K562 (cell line): Measurements from ENCODE around the gene NALCN. TPM values are rescaled to one million over a fixed set of nuclear protein-coding genes. Genes with fewer than 3 reads are reported as not detected.

Source experiments
- ATAC-seq: fragments of 200-7000 bp; cut with Tn5 transposase; 3 replicates; pipeline ENCODE4 v1.9.1; 2020; ENCODE audit warnings: moderate library complexity
- BruUV-seq: library from RNA; stranded (reverse); fragments of 400-500 nt; replicated peaks from 2 replicates; lab custom pipeline; 2021; lab: Mats Ljungman, UMichigan
- CTCF ChIA-PET: fragments of 300-600 bp; formaldehyde crosslinking; extraction: SDS; loops from one replicate; lab custom pipeline; 2021; ENCODE audit warnings: low intra/inter-chr PET ratio; lab: Yijun Ruan, JAX
- POLR2A ChIA-PET: fragments of 300-600, 350-650 bp; sonication (Branson Sonifier 250); formaldehyde crosslinking; extraction: SDS; loops from one replicate; lab custom pipeline; 2021; ENCODE audit warnings: antibody characterized with exemption, inconsistent platforms; lab: Yijun Ruan, JAX
- DNase-seq, 4 experiments: peaks; one replicate each; pipeline versions ENCODE4 v3.0.0 to v3.0.0-alpha.2; 2011 to 2018; ENCODE audit warnings: low spot score in 3 of 4, mixed read lengths in 3 of 4; ENCODE audit errors: extremely low read depth in 1 of 4
- FAIRE-seq: peaks from 2 replicates; lab custom pipeline; 2011; peaks lifted over from hg19 to GRCh38; lab: Jason Lieb, UNC
- H2AFZ ChIP-seq: 2 replicates; pipeline ENCODE4 v1.6.0; 2011; ENCODE audit warnings: low read depth, low read length, control low read depth, inconsistent platforms
- H3K27ac ChIP-seq: fragments of 200-600 bp; 3 replicates; pipeline ENCODE4 v1.8.0; 2011; ENCODE audit warnings: low read depth, mild to moderate bottlenecking, control low read depth, inconsistent platforms, low read length, moderate library complexity, mixed read lengths; ENCODE audit errors: extremely low read depth
- H3K27me3 ChIP-seq, 2 experiments: fragments of 300-600 bp in 1 of 2; 2 replicates in 1 of 2; 3 replicates in 1 of 2; pipeline versions ENCODE4 v1.6.0 to v1.8.0; 2011; ENCODE audit warnings: inconsistent platforms in 2 of 2, low read length in 2 of 2, mild to moderate bottlenecking in 1 of 2, mixed read lengths in 1 of 2, moderate library complexity in 1 of 2; ENCODE audit not compliant: control insufficient read depth in 2 of 2, insufficient read depth in 2 of 2
- H3K36me3 ChIP-seq: fragments of 300-600 bp; 3 replicates; pipeline ENCODE4 v1.8.0; 2011; ENCODE audit warnings: mild to moderate bottlenecking, low read length, inconsistent platforms; ENCODE audit not compliant: control insufficient read depth, insufficient read depth
- H3K4me1 ChIP-seq, 2 experiments: fragments of 200-600 bp in 1 of 2; replicated peaks in 1 of 2; 2 replicates in 1 of 2; 3 replicates in 1 of 2; pipeline versions ENCODE4 v1.5.1 to v1.8.0; 2011; ENCODE audit warnings: inconsistent platforms in 2 of 2, low read length in 2 of 2, mild to moderate bottlenecking in 1 of 2, mixed read lengths in 1 of 2, moderate library complexity in 1 of 2; ENCODE audit not compliant: control insufficient read depth in 2 of 2, insufficient read depth in 2 of 2
- H3K4me2 ChIP-seq: 2 replicates; pipeline ENCODE4 v1.6.1; 2011; ENCODE audit warnings: low read length, control low read depth, inconsistent platforms, mixed read lengths; ENCODE audit not compliant: insufficient read depth
- H3K4me3 ChIP-seq: fragments of 200-600 bp; sonication (generic), shearing (Covaris generic); 2 replicates; pipeline ENCODE4 v1.5.1; 2016; ENCODE audit warnings: control low read depth, inconsistent platforms
- H3K79me2 ChIP-seq: fragments of 200-600 bp; 3 replicates; pipeline ENCODE4 v1.8.0; 2011; ENCODE audit warnings: low read length, inconsistent platforms; ENCODE audit not compliant: control insufficient read depth, insufficient read depth
- H3K9ac ChIP-seq, 2 experiments: 2 replicates each; pipeline versions ENCODE4 v1.6.0 to v1.6.1; 2011; ENCODE audit warnings: low read depth in 2 of 2, low read length in 2 of 2, control low read depth in 1 of 2, inconsistent platforms in 1 of 2, mild to moderate bottlenecking in 1 of 2, mixed read lengths in 1 of 2; ENCODE audit not compliant: insufficient read depth in 1 of 2
- H3K9me1 ChIP-seq: one replicate; pipeline ENCODE4 v1.6.0; 2011; ENCODE audit warnings: inconsistent platforms, mild to moderate bottlenecking, low read length, moderate library complexity; ENCODE audit not compliant: control insufficient read depth, insufficient read depth
- H3K9me3 ChIP-seq: replicated peaks from 2 replicates; pipeline ENCODE4 v1.5.1; 2011; ENCODE audit warnings: low read depth, low read length, inconsistent platforms; ENCODE audit not compliant: control insufficient read depth, insufficient read depth
- H4K20me1 ChIP-seq: replicated peaks from 2 replicates; pipeline ENCODE4 v1.6.1; 2011; ENCODE audit warnings: low read length, inconsistent platforms, mixed read lengths; ENCODE audit not compliant: control insufficient read depth, insufficient read depth
- ARID1B ChIP-seq: fragments of 450-650 bp; IDR thresholded peaks from 2 replicates; pipeline ENCODE4 v1.6.1; 2016; ENCODE audit warnings: antibody characterized with exemption, mild to moderate bottlenecking, inconsistent platforms
- CHD2 ChIP-seq: IDR thresholded peaks from 2 replicates; pipeline ENCODE4 v1.6.1; 2011; ENCODE audit warnings: low read depth, low read length
- EHMT2 ChIP-seq: fragments of 450-650 bp; IDR thresholded peaks from 2 replicates; pipeline ENCODE4 v1.6.1; 2018; ENCODE audit warnings: antibody characterized with exemption
- GATA2 ChIP-seq: sonication (generic); formaldehyde crosslinking; IDR thresholded peaks from 2 replicates; pipeline ENCODE4 v1.4.0; 2020; ENCODE audit warnings: mild to moderate bottlenecking, missing genetic modification reagents
- RBM22 ChIP-seq: fragments of 200-400 bp; formaldehyde crosslinking; IDR thresholded peaks from 2 replicates; pipeline ENCODE4 v1.6.1; 2018; ENCODE audit warnings: low read length, low read depth; ENCODE audit not compliant: poor library complexity, severe bottlenecking
- TEAD2 ChIP-seq: fragments of 450-650 bp; IDR thresholded peaks from 2 replicates; pipeline ENCODE4 v1.6.1; 2016; ENCODE audit warnings: missing genetic modification characterization, control low read depth, missing compliant biosample characterization
- U2AF2 ChIP-seq: fragments of 200-400 bp; formaldehyde crosslinking; optimal IDR thresholded peaks from 2 replicates; pipeline ENCODE3; 2017; ENCODE audit warnings: low read depth, mild to moderate bottlenecking, low read length
- ZBTB1 ChIP-seq: sonication (generic); formaldehyde crosslinking; IDR thresholded peaks from 2 replicates; pipeline ENCODE4 v1.8.1; 2023; ENCODE audit warnings: missing genetic modification reagents, low read depth, mild to moderate bottlenecking, borderline replicate concordance
- ZC3H8 ChIP-seq: fragments of 450-650 bp; IDR thresholded peaks from 2 replicates; pipeline ENCODE4 v1.6.1; 2017
- ZKSCAN3 ChIP-seq: fragments of 250-450 bp; sonication (Bioruptor Pico); IDR thresholded peaks from 2 replicates; pipeline ENCODE4 v1.4.0; 2020
- ZNF140 ChIP-seq: fragments of 250-450 bp; sonication (Bioruptor Pico); IDR thresholded peaks from 2 replicates; pipeline ENCODE4 v1.8.0; 2021; ENCODE audit warnings: moderate library complexity, mild to moderate bottlenecking, inconsistent platforms
- ZNF212 ChIP-seq: fragments of 450-650 bp; formaldehyde crosslinking; IDR thresholded peaks from 2 replicates; pipeline ENCODE4 v1.4.0; 2020; ENCODE audit warnings: mild to moderate bottlenecking
- WGBS: fragments of 100-300 bp; shearing (Covaris generic); methylation state at CpG from one replicate; pipeline ENCODE4 v1.1.6; 2016; ENCODE audit warnings: low coverage, mixed read lengths; ENCODE audit not compliant: insufficient coverage; ENCODE audit errors: missing lambda C conversion rate; 5-methylcytosine and 5-hydroxymethylcytosine counted together
- in situ Hi-C: fragments of 300-500 bp; cut with MboI; formaldehyde crosslinking; loops from 4 replicates; pipeline ENCODE4 v1.15.0; 2018; ENCODE audit warnings: inconsistent platforms, mixed read lengths
- intact Hi-C: fragments of 100-400 bp; cut with micrococcal nuclease; formaldehyde crosslinking; loops from 2 replicates; pipeline ENCODE4 v1.14.2; 2022
- polyA plus RNA-seq, 8 experiments: library from polyadenylated mRNA; depleted of rRNA in 4 of 8; stranded (reverse) in 5 of 8; unstranded in 3 of 8; fragments of >200 nt; fragmentation: Nextera tagmentation in 2 of 8; fragmentation: Illumina TruSeq in 1 of 8; extraction: Ambion mirVana in 2 of 8; extraction: Trizol in 1 of 8; gene quantifications; 2 replicates each; pipeline versions ENCODE4 v1.2.1 to v1.2.3, GENCODE V29; 2011 to 2014; ENCODE audit warnings: inconsistent platforms in 1 of 8, missing spikeins in 1 of 8
- total RNA-seq, 7 experiments: library from RNA; depleted of rRNA in 6 of 7; stranded (reverse); fragments of >200 nt in 6 of 7; fragmentation: Illumina TruSeq in 2 of 7; extraction: Trizol in 2 of 7; gene quantifications; 2 replicates each; pipeline versions ENCODE4 v1.2.1 to v1.2.3, GENCODE V29; 2011 to 2021; ENCODE audit warnings: low replicate concordance in 1 of 7
- TF ChIP-seq, protein P1 (sequence below): fragments of 450-650 bp; IDR thresholded peaks from 2 replicates; pipeline ENCODE4 v1.6.1; 2017; ENCODE audit warnings: mild to moderate bottlenecking, moderate library complexity
- TF ChIP-seq, protein P2 (sequence below): fragments of 250-450 bp; sonication (Bioruptor Pico); IDR thresholded peaks from 2 replicates; pipeline ENCODE4 v1.5.0; 2021; ENCODE audit warnings: mild to moderate bottlenecking, borderline replicate concordance
- TF ChIP-seq, protein P3 (sequence below), 2 experiments: fragments of 450-650 bp in 1 of 2; IDR thresholded peaks; 2 replicates each; pipeline ENCODE4 v1.6.1; 2011 to 2017; ENCODE audit warnings: low read depth in 2 of 2, antibody characterized with exemption in 1 of 2, borderline replicate concordance in 1 of 2, low read length in 1 of 2, mild to moderate bottlenecking in 1 of 2, mixed read lengths in 1 of 2; ENCODE audit not compliant: control insufficient read depth in 1 of 2

Gene NALCN
- total and polyA plus RNA-seq, 9 of the 15 experiments (the other 6 are each of a cell fraction or from before 2014, with no cell fraction given), result not detected

DNA sequence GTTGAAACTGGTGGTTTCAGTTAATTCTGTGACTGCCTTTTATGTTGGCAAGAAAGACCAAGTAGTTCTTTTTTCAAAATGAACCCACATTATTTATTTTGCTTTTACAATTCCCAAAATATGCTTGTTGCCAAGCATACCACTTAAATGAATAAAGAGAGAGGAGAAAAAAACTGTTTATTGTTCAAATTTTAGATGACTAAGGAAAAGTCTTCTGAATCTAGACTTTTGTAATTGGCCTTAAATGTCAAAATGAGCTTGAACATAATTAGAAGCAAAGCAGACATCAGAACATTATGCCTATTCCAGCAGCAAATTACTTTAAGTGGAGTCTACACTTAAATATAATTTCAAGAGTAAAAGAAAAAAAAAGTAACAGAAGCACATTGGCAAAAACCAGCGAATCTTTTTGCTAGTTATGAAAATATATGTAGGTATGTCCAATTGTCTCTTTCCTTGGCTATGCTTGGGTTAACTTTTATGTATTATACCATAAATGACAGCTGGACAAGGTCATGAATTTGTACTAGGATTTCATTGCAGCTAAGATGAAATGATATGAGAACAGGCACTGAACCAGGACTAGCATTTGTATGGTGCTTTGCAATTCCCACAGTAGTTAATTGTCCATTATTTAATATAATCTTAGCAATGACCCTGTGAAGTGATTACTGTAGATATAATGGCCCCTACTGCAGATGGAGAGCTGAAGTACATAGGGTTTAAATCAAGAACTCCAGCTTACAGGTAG is 211.9 kb downstream of the NALCN start (continued):
- TF ChIP-seq, protein P1, sequence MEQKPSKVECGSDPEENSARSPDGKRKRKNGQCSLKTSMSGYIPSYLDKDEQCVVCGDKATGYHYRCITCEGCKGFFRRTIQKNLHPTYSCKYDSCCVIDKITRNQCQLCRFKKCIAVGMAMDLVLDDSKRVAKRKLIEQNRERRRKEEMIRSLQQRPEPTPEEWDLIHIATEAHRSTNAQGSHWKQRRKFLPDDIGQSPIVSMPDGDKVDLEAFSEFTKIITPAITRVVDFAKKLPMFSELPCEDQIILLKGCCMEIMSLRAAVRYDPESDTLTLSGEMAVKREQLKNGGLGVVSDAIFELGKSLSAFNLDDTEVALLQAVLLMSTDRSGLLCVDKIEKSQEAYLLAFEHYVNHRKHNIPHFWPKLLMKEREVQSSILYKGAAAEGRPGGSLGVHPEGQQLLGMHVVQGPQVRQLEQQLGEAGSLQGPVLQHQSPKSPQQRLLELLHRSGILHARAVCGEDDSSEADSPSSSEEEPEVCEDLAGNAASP, result no peak

DNA sequence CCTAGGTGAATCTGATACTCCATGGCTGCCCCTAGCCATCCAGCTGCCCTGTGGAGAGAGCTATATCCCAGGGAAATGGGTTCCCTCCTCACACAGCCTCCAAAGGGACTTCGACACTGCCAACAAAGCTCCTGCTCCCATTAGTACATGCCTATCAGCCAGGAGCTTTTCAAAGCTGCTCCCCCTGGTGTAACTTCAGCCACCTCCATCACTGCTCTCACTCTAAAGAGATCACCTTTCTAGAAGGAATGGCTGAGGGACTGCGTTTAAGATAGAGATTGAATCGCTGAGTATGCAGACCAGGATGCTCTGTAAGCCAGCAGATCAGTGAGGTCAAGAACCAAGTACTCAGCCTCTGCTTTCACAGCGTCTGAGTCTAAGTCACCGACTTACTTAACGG is 213.7 kb downstream of the NALCN start:
- no peak overlapping the region for H3K4me3 ChIP-seq
- CTCF ChIA-PET, result no interaction called here
- H2AFZ ChIP-seq, result no peak overlapping the region
- no peak overlapping the region for H3K4me2 ChIP-seq
- FAIRE-seq (no peak), ATAC-seq (no peak), DNase-seq (no peak)
- H3K79me2 ChIP-seq, result no peaks in the 10 kb centered on the region
- no TSS peak for BruUV-seq
- no peak overlapping the region for H3K9ac ChIP-seq
- H3K27ac ChIP-seq, result no peak overlapping the region
- H3K9me1 ChIP-seq, result no peaks in the 10 kb centered on the region
- intact Hi-C loops, result no loop called here
- no peaks in the 10 kb centered on the region for H3K4me1 ChIP-seq
- H3K36me3 ChIP-seq, result no peaks in the 10 kb centered on the region
- no peaks in the 10 kb centered on the region for H3K27me3 ChIP-seq
- 0% methylated on average over 6 of the region's 6 CpGs for WGBS
- no peaks in the 10 kb centered on the region for H4K20me1 ChIP-seq
- in situ Hi-C loops, result no loop called here
- no peaks in the 10 kb centered on the region; the same call in 1 of the 2 replicates for H3K9me3 ChIP-seq
- POLR2A ChIA-PET, result no interaction called here
- TF ChIP-seq EHMT2 (no peak), CHD2 (no peak), TEAD2 (tag) (no peak), U2AF2 (no peak), ZNF212 (CRISPR knock-in tag) (no peak), ZBTB1 (CRISPR knock-in tag) (no peak), ZC3H8 (no peak), RBM22 (no peak), ARID1B (no peak), ZNF140 (CRISPR knock-in tag) (no peak), ZKSCAN3 (no peak), GATA2 (CRISPR knock-in tag) (no peak)
- TF ChIP-seq, protein P2, sequence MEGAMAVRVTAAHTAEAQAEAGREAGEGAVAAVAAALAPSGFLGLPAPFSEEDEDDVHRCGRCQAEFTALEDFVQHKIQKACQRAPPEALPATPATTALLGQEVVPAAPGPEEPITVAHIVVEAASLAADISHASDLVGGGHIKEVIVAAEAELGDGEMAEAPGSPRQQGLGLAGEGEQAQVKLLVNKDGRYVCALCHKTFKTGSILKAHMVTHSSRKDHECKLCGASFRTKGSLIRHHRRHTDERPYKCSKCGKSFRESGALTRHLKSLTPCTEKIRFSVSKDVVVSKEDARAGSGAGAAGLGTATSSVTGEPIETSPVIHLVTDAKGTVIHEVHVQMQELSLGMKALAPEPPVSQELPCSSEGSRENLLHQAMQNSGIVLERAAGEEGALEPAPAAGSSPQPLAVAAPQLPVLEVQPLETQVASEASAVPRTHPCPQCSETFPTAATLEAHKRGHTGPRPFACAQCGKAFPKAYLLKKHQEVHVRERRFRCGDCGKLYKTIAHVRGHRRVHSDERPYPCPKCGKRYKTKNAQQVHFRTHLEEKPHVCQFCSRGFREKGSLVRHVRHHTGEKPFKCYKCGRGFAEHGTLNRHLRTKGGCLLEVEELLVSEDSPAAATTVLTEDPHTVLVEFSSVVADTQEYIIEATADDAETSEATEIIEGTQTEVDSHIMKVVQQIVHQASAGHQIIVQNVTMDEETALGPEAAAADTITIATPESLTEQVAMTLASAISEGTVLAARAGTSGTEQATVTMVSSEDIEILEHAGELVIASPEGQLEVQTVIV (CRISPR knock-in tag), result no peak
- TF ChIP-seq, protein P3, sequence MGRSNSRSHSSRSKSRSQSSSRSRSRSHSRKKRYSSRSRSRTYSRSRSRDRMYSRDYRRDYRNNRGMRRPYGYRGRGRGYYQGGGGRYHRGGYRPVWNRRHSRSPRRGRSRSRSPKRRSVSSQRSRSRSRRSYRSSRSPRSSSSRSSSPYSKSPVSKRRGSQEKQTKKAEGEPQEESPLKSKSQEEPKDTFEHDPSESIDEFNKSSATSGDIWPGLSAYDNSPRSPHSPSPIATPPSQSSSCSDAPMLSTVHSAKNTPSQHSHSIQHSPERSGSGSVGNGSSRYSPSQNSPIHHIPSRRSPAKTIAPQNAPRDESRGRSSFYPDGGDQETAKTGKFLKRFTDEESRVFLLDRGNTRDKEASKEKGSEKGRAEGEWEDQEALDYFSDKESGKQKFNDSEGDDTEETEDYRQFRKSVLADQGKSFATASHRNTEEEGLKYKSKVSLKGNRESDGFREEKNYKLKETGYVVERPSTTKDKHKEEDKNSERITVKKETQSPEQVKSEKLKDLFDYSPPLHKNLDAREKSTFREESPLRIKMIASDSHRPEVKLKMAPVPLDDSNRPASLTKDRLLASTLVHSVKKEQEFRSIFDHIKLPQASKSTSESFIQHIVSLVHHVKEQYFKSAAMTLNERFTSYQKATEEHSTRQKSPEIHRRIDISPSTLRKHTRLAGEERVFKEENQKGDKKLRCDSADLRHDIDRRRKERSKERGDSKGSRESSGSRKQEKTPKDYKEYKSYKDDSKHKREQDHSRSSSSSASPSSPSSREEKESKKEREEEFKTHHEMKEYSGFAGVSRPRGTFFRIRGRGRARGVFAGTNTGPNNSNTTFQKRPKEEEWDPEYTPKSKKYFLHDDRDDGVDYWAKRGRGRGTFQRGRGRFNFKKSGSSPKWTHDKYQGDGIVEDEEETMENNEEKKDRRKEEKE (IDR thresholded peaks at IDR 0.05; ENCODE audit: borderline replicate concordance in 1 of 2, control insufficient read depth in 1 of 2, low read depth in 2 of 2, low read length in 1 of 2), result no peak
